Posterior vena cava (tissue), 2 donors: ENCODE results near the gene TMEFF2. TPM values are rescaled to one million over a fixed set of nuclear protein-coding genes. Genes with fewer than 3 reads are reported as not detected.

Experiments used
- DNase-seq: peaks from one replicate; pipeline ENCODE4 v3.0.0-alpha.2; 2020; ENCODE audit warnings: low spot score
- intact Hi-C, 2 donors: fragments of 100-400 bp; cut with DNase I; formaldehyde crosslinking; loops; one replicate each; pipeline versions ENCODE4 v1.14.1 to v1.14.2; 2022 to 2023
- total RNA-seq, 2 donors: library from RNA; stranded (reverse); fragmentation: NEBNext Ultra II Directional; extraction: Animal tissue kit (Norgen Biotek cat#: 25700); gene quantifications; one replicate each; pipeline ENCODE4 v1.2.1, GENCODE V29; 2021
- donor health status: DM: yes; HTN: yes; CAD: no.
- donor health status: DM: yes; HTN: yes; CAD: no.

TMEFF2 gene
- total RNA-seq, 2 donors from 2014 or later, result 0.19 TPM; not detected in 1

DNA sequence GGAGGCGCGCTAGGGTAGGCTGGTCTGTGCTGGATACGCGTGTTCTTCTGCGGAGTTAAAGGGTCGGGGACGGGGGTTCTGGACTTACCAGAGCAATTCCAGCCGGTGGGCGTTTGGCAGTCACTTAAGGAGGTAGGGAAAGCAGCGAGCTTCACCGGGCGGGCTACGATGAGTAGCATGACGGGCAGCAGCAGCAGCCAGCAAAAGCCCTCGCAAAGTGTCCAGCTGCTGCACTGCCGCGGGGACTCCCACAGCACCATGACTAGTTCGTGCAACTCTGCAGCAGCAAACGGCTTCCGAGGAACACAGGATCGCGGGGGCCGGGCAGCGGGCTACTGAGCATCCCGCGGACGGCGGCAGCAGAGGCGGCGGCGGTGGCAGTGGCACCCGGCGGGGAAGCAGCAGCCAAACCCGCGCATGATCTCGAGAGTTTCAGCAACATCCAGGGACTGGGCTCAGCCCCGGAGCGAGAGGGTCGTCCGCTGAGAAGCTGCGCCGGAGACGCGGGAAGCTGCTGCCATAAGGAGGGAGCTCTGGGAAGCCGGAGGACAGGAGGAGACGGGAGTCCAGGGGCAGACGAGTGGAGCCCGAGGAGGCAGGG is 368 bp downstream of the TMEFF2 start:
- intact Hi-C loops, result no loop called here
- DNase-seq, result peak; percentile 79

DNA sequence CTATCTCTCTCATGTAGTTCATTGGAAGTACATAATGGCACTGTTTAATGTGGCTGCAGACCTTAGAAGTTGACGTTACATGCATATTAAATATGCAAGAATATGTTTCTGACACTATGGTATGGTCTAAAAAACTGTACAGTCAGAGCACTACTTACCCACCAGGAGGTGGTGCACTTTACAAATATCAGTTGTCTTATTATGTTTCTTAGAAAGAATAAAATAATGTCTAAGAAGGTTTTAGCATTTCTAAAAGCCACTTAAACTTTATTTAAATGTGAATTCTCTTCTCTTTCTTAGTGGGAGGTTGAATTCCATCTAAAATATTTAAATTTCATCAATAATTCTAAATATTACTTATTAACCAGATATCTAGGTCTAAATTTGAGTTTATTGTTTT is 4.3 kb downstream of the TMEFF2 start:
- DNase-seq, result no peak
- intact Hi-C loops, result no loop called here

DNA sequence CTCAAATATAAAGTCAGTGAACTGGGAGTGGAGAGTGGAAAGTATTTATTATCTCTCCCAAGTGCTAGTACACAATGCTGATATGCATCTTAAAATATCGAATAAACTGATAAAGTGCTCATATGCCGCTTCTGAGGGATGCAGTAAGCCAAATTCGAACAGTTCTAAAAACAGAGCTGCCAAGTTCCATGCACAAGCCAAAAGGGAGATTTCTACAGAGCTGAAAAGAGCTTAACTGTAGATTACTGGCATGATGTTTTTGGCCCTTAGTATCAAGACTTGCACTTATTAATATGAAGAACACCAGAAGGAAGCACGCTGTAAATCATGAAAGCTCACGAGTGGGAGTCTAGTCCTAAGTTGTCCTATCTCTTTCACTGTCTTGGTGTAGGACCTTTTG is 7.9 kb downstream of the TMEFF2 start:
- no peak for DNase-seq
- intact Hi-C loops, result no loop called here

DNA sequence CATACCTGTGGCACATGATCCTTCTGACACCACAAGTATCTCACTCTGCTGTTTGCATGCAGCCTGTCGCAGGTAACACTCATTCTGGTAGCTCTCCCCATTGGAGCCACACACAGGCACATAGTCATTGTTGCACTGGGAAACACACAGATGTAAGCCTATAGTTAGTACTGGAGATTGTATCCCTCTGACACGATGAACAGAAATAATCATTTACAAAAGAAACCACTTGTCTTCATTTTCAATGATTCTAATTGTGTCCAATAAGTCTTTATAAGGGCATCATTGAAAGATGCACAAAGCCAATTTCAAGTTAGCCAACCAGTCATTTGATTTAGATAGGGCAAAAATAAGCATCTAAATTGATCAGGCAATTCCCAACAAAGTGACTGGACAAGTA is 10.4 kb downstream of the TMEFF2 start:
- DNase-seq, result no peak
- intact Hi-C loops, result no loop called here

DNA sequence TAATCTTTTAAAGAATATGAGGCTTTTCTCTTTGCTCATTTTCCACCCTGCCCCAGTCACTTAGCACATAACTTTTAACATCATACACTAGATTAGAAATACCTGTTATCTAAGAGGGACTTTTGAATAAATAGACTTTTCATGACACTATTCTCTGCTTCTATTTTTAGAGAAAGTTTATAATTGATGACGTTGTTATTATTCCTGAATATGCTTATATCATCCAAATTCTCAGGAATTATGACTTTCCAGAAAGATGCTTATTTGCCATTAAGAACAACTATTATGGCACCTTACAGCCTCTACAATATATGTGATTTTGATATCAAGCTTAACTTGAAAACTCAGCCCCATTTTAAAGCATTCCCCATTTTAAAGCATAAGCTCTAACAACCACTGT is 11.4 kb downstream of the TMEFF2 start:
- DNase-seq, result no peak
- intact Hi-C loops, result no loop called here

DNA sequence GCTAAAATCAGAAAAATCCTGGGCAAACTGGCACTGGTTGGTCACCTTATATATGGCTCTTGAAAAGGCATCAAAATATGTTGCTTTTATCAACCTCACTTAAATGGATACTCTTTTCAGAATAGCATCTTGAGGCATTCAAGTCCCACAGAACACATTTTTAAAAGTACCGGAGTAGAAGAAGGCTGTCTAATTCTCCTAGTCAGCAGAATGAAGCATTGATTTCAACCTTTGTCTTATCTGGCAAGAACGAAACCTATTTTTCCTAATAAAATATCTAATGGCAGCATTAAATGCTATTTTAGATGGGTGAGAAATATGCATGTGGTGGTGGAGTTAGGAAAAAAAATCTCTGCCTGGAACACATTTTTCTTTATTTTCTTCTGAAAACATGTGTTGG is 27.8 kb downstream of the TMEFF2 start:
- intact Hi-C loops, result loop anchor here in 1 of 2 donors (10.0 kb wide), 1 partner anchor 612 kb away; no protein-coding TSS in a partner anchor
- no peak for DNase-seq

DNA sequence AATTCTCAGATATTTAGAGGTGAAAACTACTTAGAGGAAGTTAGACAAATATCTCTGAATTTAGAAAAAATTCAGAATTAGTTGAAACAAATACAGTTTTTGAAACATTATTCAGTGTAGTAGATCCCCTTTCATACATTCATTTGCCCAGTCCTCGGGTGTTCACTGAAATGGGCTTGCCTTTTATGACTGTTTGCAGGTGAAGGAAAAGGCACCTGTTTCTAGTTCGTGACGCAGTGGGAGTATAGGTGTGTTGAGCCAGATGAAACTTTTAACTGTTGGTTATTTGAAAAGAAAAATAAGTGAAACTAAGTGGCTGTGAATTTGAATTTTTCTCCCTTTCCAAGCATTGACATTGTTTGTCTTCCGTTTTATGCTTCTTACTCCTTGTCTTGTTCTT is 28.9 kb downstream of the TMEFF2 start:
- no peak for DNase-seq
- intact Hi-C loops, result loop anchor here in 1 of 2 donors (10.0 kb wide), 1 partner anchor 611 kb away; no protein-coding TSS in a partner anchor

DNA sequence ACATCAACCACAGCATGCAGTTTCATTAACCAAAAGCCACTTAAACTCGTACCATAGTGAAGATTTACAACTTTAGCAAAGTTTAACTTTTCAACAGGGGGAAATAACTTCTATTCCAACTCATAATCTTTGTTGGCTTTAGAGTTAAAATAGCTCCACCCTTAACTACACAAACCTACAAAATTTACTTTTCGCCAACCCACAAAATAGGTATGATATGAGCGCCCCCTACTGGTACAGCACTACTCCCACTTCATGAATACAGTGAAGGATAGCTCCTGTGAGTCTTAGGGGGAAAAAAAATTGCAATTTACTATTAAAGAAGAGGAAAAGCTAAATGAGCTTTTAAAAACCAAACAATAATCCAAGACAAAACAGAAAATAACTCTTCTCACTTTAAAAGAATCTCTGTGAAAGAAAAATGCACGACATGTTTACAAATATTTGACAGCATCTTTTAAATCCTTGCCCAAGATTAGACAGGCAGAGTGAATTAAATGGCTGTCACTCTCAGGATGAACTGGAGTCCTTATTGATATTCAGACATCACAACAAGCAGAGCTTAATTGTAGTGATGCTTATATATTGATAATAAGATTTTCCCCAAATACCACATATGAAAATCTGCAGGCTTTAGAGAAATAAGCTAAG is 32.2 kb downstream of the TMEFF2 start:
- DNase-seq, result no peak
- intact Hi-C loops, result loop anchor here (5.0 to 10.0 kb wide), 2 partner anchors 350 to 608 kb away; no protein-coding TSS in a partner anchor

DNA sequence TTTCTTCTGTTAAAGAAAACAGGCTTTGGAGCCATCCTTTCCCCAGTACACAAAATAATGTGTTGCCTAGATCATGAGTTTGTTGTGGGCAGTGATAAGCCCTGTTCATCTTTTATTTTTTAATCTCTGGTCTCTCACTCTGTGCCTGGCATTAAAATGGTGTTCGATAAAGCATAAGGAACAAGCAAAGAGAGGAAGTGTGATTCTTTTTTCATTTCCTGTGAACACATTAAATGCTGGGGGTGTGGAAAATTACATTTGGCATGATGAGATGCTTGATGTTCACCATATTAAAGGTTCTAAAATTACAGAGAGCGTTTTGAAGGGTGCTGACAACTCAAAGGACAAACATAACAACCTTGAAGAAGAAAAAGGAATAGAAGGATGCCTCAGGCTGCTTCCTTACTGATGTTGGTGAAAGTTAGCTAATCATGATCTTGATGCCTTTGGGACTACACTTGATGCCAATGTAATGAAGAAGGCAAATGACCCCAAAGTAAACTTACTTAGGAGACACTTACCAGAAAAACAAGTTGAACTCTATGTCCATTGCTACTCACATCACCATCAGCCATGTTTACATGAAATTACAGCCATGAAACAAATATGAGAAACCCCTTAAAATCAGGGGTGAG is 33.0 kb downstream of the TMEFF2 start:
- no peak for DNase-seq
- intact Hi-C loops, result loop anchor here (5.0 to 10.0 kb wide), 2 partner anchors 349 to 607 kb away; no protein-coding TSS in a partner anchor

DNA sequence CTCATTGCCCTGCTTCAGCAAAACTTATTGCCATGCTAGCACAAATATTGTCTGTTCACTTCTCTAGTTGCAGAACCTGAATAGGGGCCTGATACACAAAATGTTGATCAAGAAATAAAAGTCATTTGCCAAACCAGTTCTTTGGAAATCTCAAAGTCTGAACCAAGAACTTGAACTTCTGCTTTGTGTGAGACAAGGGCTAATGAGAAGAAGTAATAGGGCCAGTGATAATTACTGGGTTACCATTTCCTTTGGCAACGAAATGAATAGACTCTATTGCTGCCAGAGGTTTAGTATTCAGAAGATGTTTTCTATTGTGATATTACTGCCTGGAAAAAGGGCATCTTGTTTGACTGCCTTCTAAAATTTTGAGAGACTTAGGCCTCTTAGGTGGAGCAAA is 35.0 kb downstream of the TMEFF2 start:
- intact Hi-C loops, result loop anchor here (5.0 to 10.0 kb wide), 2 partner anchors 347 to 605 kb away; no protein-coding TSS in a partner anchor
- no peak for DNase-seq

DNA sequence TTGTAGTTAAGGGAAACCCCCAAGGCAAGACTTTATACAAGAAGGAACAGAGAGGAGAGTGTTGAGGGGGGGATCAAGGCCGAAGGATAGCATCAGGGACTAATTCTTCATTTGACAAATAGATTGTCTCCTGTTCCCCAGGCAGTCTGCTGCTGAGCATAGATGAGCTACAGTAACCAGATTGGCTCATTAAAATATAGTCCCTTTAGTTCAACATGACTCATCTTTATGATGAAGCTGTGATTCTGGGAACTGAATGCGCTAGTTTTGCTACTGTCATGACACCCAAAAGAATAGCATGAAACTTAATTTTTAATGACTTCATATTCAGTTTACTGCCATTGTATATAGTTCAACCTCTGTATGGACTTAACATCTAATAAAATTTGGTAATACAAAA is 35.5 kb downstream of the TMEFF2 start:
- DNase-seq, result no peak
- intact Hi-C loops, result no loop called here

DNA sequence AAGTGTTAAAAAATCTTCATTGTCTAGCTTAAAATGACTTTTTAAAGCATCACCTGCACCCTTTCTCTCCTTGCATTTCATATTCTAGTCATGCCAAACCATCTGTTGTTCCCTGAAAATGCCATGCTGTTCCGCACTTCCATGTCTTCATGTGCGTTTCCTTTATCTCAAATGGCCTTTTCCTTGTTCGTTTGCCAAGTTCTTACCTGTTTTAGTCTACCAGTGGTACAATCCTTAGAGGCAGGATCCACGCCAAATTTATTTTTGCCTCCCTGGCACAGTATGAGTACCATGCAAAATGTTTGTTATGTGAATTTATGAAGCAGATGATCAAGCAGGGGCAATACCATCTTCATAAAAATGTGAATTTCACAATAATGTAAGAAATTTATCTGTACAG is 37.0 kb downstream of the TMEFF2 start:
- DNase-seq, result no peak

DNA sequence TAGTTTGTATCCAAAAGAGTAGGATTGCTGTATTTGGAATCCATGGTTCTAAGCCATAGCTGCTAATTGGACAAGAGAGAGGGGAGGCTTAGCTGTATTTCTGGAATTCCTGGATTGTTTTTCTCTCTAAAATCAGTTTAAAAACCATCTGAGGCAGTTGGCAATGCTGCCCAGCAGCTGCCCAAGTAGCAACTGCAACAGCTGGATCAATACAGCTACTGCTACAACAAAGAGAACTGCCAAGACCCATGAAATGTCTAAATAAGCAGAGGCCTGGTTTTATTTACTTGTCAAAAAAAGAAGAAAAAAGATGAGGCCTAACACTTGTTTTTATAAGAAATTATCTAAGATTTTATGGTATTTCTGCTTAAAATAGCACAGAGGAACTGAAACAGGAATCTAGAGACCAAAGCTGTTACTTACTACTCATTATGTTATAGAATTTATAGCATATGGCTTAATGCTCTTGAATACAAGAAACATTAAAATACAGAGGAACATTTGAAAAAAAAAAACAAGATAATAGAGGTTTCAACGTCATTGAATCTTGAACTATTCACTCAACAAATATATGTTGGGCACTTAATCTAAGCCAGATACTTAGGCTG is 39.1 kb downstream of the TMEFF2 start:
- intact Hi-C loops, result no loop called here
- DNase-seq, result no peak

More for the DNA sequence above, 37.0 kb downstream of the TMEFF2 start:
- intact Hi-C loops, result no loop called here

DNA sequence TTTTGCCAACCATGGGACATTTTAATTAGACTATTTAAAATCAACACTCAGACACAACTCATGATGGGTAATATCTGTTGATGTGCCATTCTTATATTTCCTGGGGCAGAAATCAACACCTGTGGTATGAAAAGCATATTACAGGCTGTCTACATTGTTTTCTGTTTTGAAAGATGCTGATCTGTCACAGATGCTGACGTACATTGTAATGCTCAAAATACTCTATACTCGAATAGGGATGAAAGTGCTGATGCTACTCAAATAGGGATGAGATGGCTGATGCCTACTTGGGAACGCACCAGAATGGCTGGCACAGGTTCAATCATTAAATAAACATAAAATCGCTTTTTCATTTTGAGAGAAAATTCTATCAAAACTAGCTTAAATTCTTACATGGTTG is 41.2 kb downstream of the TMEFF2 start:
- intact Hi-C loops, result no loop called here
- no peak for DNase-seq

DNA sequence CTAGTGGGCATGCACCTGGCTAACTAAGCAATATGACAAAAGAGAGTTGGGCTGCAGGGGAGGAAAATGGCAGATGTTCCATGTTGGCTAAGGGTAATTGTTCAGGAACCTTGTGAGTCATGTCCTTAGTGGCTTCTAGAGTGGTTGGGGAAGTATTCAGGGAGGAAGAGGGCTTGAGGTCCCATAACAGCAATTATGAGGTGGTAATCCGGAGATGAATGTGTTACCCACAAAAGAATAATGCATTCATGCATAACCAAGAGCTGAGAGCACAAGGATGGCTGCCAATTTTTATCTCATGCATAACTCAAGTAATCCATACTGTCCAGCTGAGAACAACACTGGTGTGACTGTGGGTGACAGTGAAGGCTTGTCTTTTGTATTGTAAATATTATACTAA is 42.9 kb downstream of the TMEFF2 start:
- intact Hi-C loops, result no loop called here
- DNase-seq, result no peak

DNA sequence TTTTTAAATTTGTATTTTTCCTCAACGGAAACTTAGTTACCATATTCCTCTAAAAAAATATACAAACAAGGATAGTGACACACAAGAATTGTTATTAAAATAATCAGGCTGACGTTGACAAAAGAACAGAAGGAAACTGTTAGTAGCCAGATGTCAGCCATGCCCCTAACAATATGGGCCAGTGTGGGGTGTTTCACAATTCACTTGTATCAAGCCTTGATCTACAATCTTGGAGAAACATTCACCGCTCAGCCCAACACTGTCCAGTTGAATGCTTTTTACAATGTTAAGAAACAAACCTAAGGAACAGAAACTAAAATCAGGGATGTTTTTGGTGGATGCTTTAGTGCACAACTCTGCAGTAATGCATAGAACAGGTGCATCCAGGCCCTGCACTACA is 44.6 kb downstream of the TMEFF2 start:
- intact Hi-C loops, result no loop called here
- no peak for DNase-seq

DNA sequence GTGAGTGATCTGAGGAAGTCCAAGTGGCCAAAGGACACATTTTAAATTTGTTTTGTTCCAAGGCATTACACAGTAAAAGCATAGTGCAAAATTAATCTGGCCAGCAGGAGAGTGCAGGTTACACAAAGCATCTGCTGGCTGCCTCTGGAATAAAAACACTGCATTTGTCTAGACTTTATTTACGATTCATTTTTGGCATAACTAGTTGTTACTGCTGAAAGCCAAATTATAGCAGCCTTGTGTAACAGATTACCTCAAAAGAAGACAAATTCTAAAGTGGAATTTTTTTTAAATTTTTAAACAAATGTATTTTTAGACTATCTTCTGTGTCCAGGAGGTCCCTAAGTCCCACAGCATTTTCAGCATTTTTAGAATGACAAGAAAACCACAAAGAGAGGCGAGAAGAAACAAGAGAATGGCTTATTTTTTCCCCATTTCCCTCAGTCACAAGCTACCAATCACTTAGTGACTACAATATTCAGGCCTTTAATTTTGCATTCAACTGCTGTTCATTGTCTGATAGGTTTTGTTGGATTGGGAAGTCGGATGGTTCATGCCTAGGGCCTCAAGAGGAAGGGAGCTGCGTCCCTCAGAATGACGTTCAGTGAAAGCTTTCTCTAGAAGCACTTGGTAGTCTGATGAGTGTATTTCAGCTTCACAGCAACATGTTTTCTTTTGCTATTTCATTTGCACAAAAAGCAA is 46.0 kb downstream of the TMEFF2 start:
- intact Hi-C loops, result no loop called here
- DNase-seq, result no peak

DNA sequence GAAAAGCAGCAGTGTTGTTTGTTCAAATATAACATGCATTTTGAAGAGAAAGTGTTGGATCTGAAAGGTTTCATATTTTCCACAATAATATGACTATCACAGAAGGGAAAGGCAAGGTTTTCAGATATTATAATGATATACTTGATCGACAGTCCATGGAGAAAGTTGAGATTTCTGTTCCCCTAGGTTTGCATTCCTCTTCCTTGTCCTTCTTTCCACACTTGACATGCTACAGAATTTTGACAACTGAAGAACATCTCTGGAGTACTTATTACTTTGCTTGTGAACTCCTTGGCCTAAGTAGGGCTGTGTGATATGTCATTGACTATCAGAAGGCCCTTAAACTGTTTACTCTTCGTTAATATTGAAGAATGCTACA is 46.5 kb downstream of the TMEFF2 start:
- DNase-seq, result no peak
- intact Hi-C loops, result no loop called here

DNA sequence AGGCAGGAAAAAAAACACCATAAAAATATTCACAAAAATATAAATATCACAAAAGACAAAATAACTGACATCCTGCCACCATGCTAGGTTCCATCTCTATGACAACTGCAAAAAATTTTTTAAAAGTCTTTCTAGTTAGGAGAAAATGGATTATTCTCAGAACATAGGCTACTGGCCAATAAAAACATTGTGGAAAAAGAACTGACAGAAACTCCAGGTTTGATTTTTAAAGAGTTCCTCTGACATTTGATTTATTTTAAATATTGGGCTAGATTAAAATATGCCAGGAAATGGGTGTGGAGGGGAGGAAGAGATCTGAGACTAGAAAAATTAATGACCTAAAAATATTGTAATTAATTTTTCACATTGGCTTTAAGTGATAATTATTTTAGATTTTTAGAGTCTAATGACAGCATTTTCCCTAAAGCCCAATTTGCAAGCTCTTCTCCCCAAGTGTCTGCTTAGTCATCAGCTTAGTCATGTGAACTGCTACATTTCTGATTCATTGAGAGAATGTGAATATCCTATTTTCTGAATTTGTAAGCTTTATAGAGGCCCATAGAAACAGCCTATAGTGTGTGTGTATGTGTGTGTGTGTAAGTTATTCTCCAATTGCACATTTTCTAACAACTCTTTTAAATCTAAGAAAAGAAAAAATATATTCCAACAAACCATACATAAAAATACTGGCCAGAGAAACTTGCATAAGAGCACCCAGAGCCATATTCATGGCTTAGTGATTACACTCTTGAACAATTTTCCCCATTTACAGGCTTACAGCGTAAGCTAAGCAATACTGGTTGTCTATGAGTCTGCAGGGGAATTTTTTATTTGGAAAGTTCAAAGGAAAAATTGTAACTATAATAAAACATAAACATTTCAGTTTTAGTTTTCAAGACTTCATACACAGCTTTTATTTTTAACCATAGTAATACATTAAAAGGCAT is 48.4 kb downstream of the TMEFF2 start:
- no peak for DNase-seq
- intact Hi-C loops, result no loop called here
